Mesendoderm (in vitro differentiated cells): ENCODE results near the gene PAM.

Experiments
- DNase-seq: peaks from one replicate; pipeline ENCODE4 v3.0.0; 2013
- H2AK5ac ChIP-seq: 2 replicates; pipeline ENCODE4 v1.6.1; 2013; ENCODE audit warnings: low read length, inconsistent platforms
- H2BK120ac ChIP-seq: 2 replicates; pipeline ENCODE4 v1.6.1; 2013; ENCODE audit warnings: low read depth, mild to moderate bottlenecking, low read length, moderate library complexity, mixed read lengths
- H2BK15ac ChIP-seq: replicated peaks from 2 replicates; pipeline ENCODE4 v1.6.1; 2013; ENCODE audit warnings: low read depth, mild to moderate bottlenecking, moderate library complexity
- H2BK5ac ChIP-seq: 2 replicates; pipeline ENCODE4 v1.6.1; 2013; ENCODE audit warnings: low read length, inconsistent platforms
- H3K18ac ChIP-seq: 2 replicates; pipeline ENCODE4 v1.6.1; 2013; ENCODE audit warnings: mild to moderate bottlenecking, low read length, mixed read lengths
- H3K23ac ChIP-seq: one replicate; pipeline ENCODE4 v1.6.1; 2013; ENCODE audit warnings: low read length
- H3K27ac ChIP-seq: 2 replicates; pipeline ENCODE4 v1.5.1; 2013; ENCODE audit warnings: low read depth, mild to moderate bottlenecking, inconsistent platforms, low read length, moderate library complexity
- H3K27me3 ChIP-seq: 2 replicates; pipeline ENCODE4 v1.6.1; 2013; ENCODE audit warnings: low read length, control low read depth, mild to moderate bottlenecking, inconsistent platforms; ENCODE audit not compliant: insufficient read depth, poor library complexity
- H3K36me3 ChIP-seq: 2 replicates; pipeline ENCODE4 v1.6.1; 2013; ENCODE audit warnings: low read length, inconsistent platforms; ENCODE audit not compliant: control insufficient read depth, insufficient read depth
- H3K4ac ChIP-seq: one replicate; pipeline ENCODE4 v1.6.1; 2013; ENCODE audit warnings: low read depth, mild to moderate bottlenecking, low read length, moderate library complexity
- H3K4me1 ChIP-seq: 2 replicates; pipeline ENCODE4 v1.6.1; 2013; ENCODE audit warnings: low read depth, low read length, inconsistent platforms; ENCODE audit not compliant: control insufficient read depth
- H3K4me2 ChIP-seq: 2 replicates; pipeline ENCODE4 v1.6.1; 2013; ENCODE audit warnings: low read length
- H3K4me3 ChIP-seq: 2 replicates; pipeline ENCODE4 v1.5.1; 2013; ENCODE audit warnings: mild to moderate bottlenecking, low read length
- H3K56ac ChIP-seq: one replicate; pipeline ENCODE4 v1.6.1; 2013; ENCODE audit warnings: low read length
- H3K79me1 ChIP-seq: 2 replicates; pipeline ENCODE4 v1.6.1; 2013; ENCODE audit warnings: low read length, inconsistent platforms
- H3K79me2 ChIP-seq: 2 replicates; pipeline ENCODE4 v1.6.1; 2013; ENCODE audit warnings: mild to moderate bottlenecking, low read length; ENCODE audit not compliant: control insufficient read depth, insufficient read depth
- H3K9ac ChIP-seq: 2 replicates; pipeline ENCODE4 v1.6.1; 2013; ENCODE audit warnings: low read length, inconsistent platforms
- H4K5ac ChIP-seq: one replicate; pipeline ENCODE4 v1.6.1; 2013; ENCODE audit warnings: low read length
- H4K8ac ChIP-seq: one replicate; pipeline ENCODE4 v1.6.1; 2013; ENCODE audit warnings: low read depth, mild to moderate bottlenecking, control low read depth, low read length, moderate library complexity
- WGBS: extraction: QIAGEN DNeasy Blood & Tissue Kit; methylation state at CpG from one replicate; pipeline ENCODE4 v1.1.7; 2013; ENCODE audit warnings: low lambda C conversion rate, missing lambda C conversion rate; ENCODE audit not compliant: insufficient coverage; ENCODE audit errors: extremely low coverage; 5-methylcytosine and 5-hydroxymethylcytosine counted together

The PAM gene

DNA sequence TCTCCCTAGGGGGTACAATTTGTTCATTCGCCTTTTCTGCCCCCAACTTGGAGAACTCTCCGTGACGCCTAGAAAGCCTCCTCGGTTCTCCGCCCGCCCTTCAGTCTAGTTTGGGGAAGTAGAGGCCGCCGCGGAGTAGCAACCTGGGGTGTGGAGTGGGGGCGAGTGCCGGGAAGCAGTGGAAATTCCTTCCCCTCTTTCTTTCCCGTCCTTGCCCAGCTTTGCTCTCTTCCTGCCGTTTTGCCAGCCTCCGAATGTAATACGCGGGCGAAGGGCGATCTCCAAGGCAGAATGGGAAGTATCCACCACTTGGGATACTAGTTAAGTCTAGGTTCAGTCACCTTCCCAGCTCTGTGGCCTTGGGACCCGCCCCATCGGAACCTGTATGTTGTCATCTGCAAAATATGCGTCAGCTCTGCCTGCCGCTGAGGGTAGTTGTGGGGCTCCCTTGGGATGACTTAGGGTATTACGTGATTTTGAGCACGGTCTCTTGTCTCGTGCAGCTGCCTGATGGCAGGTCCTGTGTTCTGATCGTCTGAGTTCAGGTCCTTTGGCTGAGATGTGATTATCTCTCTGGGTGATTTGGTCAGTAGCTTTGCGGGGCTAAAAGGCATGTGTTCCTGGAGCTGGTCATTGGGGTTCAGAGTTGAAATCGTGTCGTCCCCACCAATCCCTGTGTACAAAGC is 724 bp downstream of the PAM start:
- Histone ChIP-seq H3K56ac (peak overlapping the region; percentile 96), H3K4me1 (peaks cover 5% of the 10 kb centered on the region), H2BK15ac (no peak overlapping the region), H3K79me2 (no peaks in the 10 kb centered on the region), H4K5ac (no peak overlapping the region), H3K4ac (no peak overlapping the region), H2BK5ac (no peak overlapping the region), H3K4me3 (peak overlapping the region; percentile 86), H3K23ac (peak overlapping the region; percentile 66), H3K18ac (peak overlapping the region; percentile 54), H3K27me3 (peaks cover 6% of the 10 kb centered on the region), H3K9ac (peak overlapping the region; percentile 89), H3K36me3 (no peaks in the 10 kb centered on the region), H3K79me1 (no peaks in the 10 kb centered on the region), H4K8ac (no peak overlapping the region), H3K4me2 (peak overlapping the region; percentile 99), H3K27ac (peak overlapping the region; percentile 43), H2AK5ac (no peak overlapping the region), H2BK120ac (no peak overlapping the region)
- peak; percentile 96 for DNase-seq
- no CpG with 5 or more reads among the region's 29 CpGs for WGBS

- H3K79me1 ChIP-seq, result no peaks in the 10 kb centered on the region
- H3K9ac ChIP-seq, result no peak overlapping the region
- H3K79me2 ChIP-seq, result no peaks in the 10 kb centered on the region
- no peak overlapping the region for H3K23ac ChIP-seq
- no peak for DNase-seq
- H3K18ac ChIP-seq, result no peak overlapping the region
- no peaks in the 10 kb centered on the region for H3K36me3 ChIP-seq
- peaks cover 5% of the 10 kb centered on the region for H3K27me3 ChIP-seq
- H2BK15ac ChIP-seq, result no peak overlapping the region
- no peak overlapping the region for H3K4ac ChIP-seq
- H2BK120ac ChIP-seq, result no peak overlapping the region
- no peak overlapping the region for H4K8ac ChIP-seq
- H2BK5ac ChIP-seq, result no peak overlapping the region
- H2AK5ac ChIP-seq, result no peak overlapping the region
- no peak overlapping the region for H3K4me2 ChIP-seq
- H3K4me3 ChIP-seq, result no peak overlapping the region
- H3K56ac ChIP-seq, result no peak overlapping the region
- no peak overlapping the region for H4K5ac ChIP-seq
- H3K27ac ChIP-seq, result no peak overlapping the region
- peaks cover 7% of the 10 kb centered on the region for H3K4me1 ChIP-seq
Measured at GRCh38 chr5:102758576-102758975, 3.5 kb downstream of the PAM start.

DNA sequence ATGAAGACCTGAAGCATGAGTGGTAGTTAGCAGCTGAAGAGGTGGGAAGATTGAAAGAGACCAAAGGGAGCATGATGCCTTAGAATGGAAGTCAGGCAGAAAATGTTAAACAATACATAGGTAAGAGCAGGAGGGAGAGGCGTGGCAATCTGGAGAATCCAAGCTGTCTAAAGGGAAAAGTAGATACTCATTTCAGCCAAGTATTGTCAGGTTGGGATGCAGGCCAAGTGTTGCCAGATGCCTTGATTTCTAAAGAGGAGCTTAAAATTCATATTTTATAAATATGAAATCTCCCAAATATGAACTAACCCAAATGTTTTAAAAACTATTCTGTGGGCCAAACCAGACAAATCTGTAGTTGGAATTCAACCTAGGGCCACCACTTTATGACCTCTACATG is 4.2 kb downstream of the PAM start:
- Histone ChIP-seq H3K4me2 (no peak overlapping the region), H3K79me2 (no peaks in the 10 kb centered on the region), H3K56ac (no peak overlapping the region), H2AK5ac (no peak overlapping the region), H3K4ac (no peak overlapping the region), H4K5ac (no peak overlapping the region), H4K8ac (no peak overlapping the region), H3K4me1 (peaks cover 4% of the 10 kb centered on the region), H3K27me3 (no peaks in the 10 kb centered on the region), H3K9ac (no peak overlapping the region), H2BK5ac (no peak overlapping the region), H3K23ac (no peak overlapping the region), H3K4me3 (no peak overlapping the region), H2BK120ac (no peak overlapping the region), H2BK15ac (no peak overlapping the region), H3K79me1 (no peaks in the 10 kb centered on the region), H3K27ac (no peak overlapping the region), H3K18ac (no peak overlapping the region), H3K36me3 (no peaks in the 10 kb centered on the region)
- DNase-seq, result no peak
- no CpG with 5 or more reads among the region's 1 CpG for WGBS

GRCh38 chr5:102759700-102760099 is 4.6 kb downstream of the PAM start:
- no peak overlapping the region for H3K23ac ChIP-seq
- no peak overlapping the region for H3K4me2 ChIP-seq
- H3K4me3 ChIP-seq, result no peak overlapping the region
- no peak overlapping the region for H2BK5ac ChIP-seq
- H3K56ac ChIP-seq, result no peak overlapping the region
- H3K27ac ChIP-seq, result no peak overlapping the region
- H4K5ac ChIP-seq, result no peak overlapping the region
- no peaks in the 10 kb centered on the region for H3K27me3 ChIP-seq
- DNase-seq, result no peak
- no CpG with 5 or more reads among the region's 2 CpGs for WGBS
- H3K9ac ChIP-seq, result no peak overlapping the region
- H3K4ac ChIP-seq, result no peak overlapping the region
- H2BK15ac ChIP-seq, result no peak overlapping the region
- H3K36me3 ChIP-seq, result no peaks in the 10 kb centered on the region
- no peak overlapping the region for H3K18ac ChIP-seq
- no peak overlapping the region for H2AK5ac ChIP-seq
- H4K8ac ChIP-seq, result no peak overlapping the region
- no peaks in the 10 kb centered on the region for H3K79me2 ChIP-seq
- no peak overlapping the region for H2BK120ac ChIP-seq
- peaks cover 4% of the 10 kb centered on the region for H3K4me1 ChIP-seq
- no peaks in the 10 kb centered on the region for H3K79me1 ChIP-seq

DNA sequence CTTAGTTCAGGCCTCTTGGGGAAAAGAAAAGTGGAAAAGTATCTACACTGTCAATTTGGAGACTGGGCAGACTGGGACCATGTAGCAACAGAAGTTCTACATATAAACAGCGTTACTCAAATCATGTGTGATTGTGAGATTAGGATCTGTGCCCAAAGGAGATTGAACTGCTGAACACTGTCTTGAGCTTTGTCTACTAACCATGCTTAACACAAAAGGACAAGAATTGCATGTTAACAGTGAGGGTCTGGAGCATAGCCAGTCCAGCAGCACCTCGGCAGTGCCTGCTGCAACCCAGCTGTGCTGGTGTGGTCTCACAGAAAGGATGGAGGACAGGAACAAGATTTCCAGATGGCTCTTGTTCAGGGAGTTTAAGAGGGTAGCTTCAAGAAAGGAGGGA is 5.7 kb downstream of the PAM start:
- H4K5ac ChIP-seq, result no peak overlapping the region
- no peak overlapping the region for H2BK15ac ChIP-seq
- no peaks in the 10 kb centered on the region for H3K27me3 ChIP-seq
- no peaks in the 10 kb centered on the region for H3K79me1 ChIP-seq
- peaks cover 4% of the 10 kb centered on the region for H3K4me1 ChIP-seq
- H3K4ac ChIP-seq, result no peak overlapping the region
- H3K18ac ChIP-seq, result no peak overlapping the region
- no peak overlapping the region for H4K8ac ChIP-seq
- no peak overlapping the region for H3K4me2 ChIP-seq
- no peak overlapping the region for H2AK5ac ChIP-seq
- H3K56ac ChIP-seq, result no peak overlapping the region
- H2BK5ac ChIP-seq, result no peak overlapping the region
- H3K79me2 ChIP-seq, result no peaks in the 10 kb centered on the region
- no peak overlapping the region for H3K4me3 ChIP-seq
- no peak overlapping the region for H3K23ac ChIP-seq
- H3K27ac ChIP-seq, result no peak overlapping the region
- WGBS, result no CpG with 5 or more reads among the region's 2 CpGs
- H3K9ac ChIP-seq, result no peak overlapping the region
- H2BK120ac ChIP-seq, result no peak overlapping the region
- no peaks in the 10 kb centered on the region for H3K36me3 ChIP-seq
- no peak for DNase-seq

GRCh38 chr5:102762095-102762534 is 7.0 kb downstream of the PAM start:
- Histone ChIP-seq H3K4ac (no peak overlapping the region), H3K27me3 (no peaks in the 10 kb centered on the region), H4K5ac (no peak overlapping the region), H3K79me1 (no peaks in the 10 kb centered on the region), H3K18ac (no peak overlapping the region), H4K8ac (no peak overlapping the region), H3K4me1 (peaks cover 2% of the 10 kb centered on the region), H2AK5ac (no peak overlapping the region), H2BK15ac (no peak overlapping the region), H3K36me3 (no peaks in the 10 kb centered on the region), H3K9ac (no peak overlapping the region), H3K27ac (no peak overlapping the region), H3K79me2 (no peaks in the 10 kb centered on the region), H3K4me3 (no peak overlapping the region), H3K23ac (no peak overlapping the region), H2BK120ac (no peak overlapping the region), H3K56ac (no peak overlapping the region), H2BK5ac (no peak overlapping the region), H3K4me2 (no peak overlapping the region)
- no peak for DNase-seq
